GM21529 (cell line): ENCODE results near the gene KLHL7.
"Not testable (repeated sequence)": the region's sequence is repeated elsewhere in the genome, so short reads cannot be mapped to it uniquely, and the experiment has no call there.

Experiments used
- ATAC-seq: cut with Tn5 transposase; IDR thresholded peaks from one replicate; pipeline ENCODE4 v1.9.1; 2021; ENCODE audit not compliant: unreplicated experiment

Gene KLHL7

DNA sequence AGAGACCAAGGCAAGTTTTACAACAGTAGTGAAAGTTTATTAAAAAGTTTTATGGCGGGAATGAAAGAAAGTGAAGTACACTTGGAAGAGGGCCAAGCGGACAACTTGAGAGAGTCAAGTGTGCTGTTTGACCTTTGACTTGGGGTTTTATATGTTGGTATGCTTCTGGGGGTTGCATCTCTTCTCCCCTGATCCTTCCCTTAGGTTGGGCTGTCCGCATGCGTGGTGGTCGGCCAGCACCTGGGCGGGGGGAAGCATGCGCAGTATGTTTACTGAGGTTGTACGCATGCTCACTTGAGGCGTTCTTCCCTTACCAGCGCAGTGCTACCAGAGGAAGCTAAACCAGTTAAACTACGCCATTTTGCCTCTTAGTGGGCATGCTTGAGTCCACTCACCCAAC lies 108.2 kb downstream of the KLHL7 start:
- no peak for ATAC-seq

- no peak for ATAC-seq
Observed at GRCh38 chr7:23214423-23214822, 108.8 kb downstream of the KLHL7 start.

DNA sequence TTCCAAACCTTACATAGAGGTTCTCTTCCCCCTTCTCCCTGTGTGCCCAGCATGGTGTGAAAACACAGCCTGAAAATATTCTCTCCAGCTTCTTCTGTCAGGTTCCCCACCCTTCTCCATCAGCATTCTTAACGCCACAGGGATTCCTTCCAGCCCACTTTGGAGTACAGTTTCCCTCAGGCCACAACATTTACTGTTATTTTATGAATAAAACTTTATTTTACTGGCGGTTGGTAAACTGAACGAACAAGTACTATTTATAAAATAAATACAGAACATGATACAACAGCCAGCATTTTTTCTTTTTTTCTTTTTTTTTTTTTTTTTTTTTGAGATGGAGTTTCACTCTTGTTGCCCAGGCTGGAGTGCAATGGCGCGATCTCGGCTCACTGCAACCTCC lies 109.4 kb downstream of the KLHL7 start:
- no peak for ATAC-seq

- no peak for ATAC-seq
Observed at GRCh38 chr7:23216021-23216420, 110.4 kb downstream of the KLHL7 start.

GRCh38 chr7:23218196-23218595 lies 112.6 kb downstream of the KLHL7 start:
- ATAC-seq, result no peak

GRCh38 chr7:23220690-23221305 lies 115.2 kb downstream of the KLHL7 start:
- no peak for ATAC-seq

DNA sequence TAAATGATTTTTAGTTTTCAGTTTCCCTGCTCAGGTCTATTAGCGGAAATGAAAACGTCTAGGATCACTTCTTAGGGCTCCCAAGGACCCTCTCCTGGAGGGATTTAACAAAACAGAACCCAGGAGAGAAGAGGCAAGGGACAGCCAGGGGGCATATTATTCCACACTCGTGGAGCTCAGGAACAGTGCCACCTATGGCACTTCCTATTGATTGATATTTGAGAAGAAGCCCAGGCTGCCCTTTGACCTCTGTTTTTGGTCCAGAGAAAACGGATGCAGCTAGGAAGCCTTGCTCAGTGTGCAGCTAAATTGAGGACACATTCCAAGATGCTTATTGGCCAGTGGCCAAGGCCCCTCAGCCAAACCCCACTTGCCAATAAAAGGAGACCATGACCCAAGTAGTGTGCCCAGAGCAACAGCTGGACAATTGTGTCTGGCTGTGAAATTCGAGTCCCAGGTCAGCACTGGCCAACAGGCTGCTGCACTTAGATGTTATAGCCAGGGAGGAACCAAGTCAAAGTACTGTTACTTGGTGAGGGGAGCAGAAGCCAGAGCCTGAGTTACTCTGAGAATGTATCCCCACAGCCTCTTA lies 117.0 kb downstream of the KLHL7 start:
- no peak for ATAC-seq

DNA sequence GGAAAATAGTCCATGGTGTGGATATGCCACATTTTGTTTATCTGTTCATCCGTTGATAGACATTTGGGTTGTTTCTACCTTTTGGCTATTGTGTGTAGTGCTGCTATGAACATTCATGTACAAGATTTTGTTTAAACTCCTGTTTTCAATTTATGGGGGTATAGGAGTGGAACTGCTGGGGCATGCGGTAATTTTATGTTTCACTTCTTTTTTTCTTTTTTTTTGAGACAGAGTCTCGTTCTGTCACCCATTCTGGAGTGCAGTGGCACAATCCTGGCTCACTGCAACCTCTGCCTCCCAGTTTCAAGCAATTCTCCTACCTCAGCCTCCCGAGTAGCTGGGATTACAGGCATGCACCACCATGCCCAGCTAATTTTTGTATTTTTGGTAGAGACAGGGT lies 118.8 kb downstream of the KLHL7 start:
- not testable (repeated sequence) for ATAC-seq

DNA sequence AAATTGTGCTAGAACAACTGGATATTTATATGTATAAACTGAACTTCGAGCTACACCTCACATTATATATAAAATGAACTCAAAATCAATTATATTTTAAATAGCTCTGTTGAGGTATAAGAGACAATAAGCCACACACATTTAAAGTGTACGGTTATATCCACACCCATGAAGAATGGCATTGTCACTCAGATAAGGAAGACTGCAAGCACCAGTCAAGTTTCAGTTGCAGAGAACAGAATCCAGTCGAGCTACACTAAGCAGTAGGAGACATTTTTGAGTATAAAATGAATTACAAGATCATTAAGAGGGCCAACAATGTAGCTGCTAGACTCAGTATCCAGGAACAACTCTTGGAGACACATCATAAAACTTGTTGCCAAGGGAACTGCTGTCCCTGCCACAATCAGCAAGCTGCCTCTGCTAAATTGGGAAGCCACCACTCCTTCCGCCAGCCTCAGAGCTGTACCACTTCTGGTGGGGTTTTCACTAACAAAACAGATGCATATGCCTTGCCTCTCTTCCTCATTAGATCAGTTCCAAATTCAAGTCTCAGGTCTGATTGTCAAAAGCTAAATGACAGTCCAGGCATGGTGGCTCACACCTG lies 121.4 kb downstream of the KLHL7 start:
- no peak for ATAC-seq
